Tibial nerve (tissue), 4 donors: ENCODE data around the gene AK4.

Experiments
- CTCF ChIP-seq, 5 experiments: fragments of 200-600 bp in 3 of 5; fragments of 450-650 bp in 2 of 5; sonication (generic) in 3 of 5; IDR thresholded peaks; one replicate each; pipeline ENCODE4 v1.5.1; 2016 to 2019; ENCODE audit warnings: antibody characterized with exemption in 5 of 5, mild to moderate bottlenecking in 3 of 5, moderate library complexity in 2 of 5
- EP300 ChIP-seq, 2 donors: sonication (generic); formaldehyde crosslinking; IDR thresholded peaks; one replicate each; pipeline ENCODE4 v1.6.1; 2017; ENCODE audit warnings: antibody characterized with exemption in 2 of 2, mild to moderate bottlenecking in 1 of 2
- POLR2A ChIP-seq, 2 donors: fragments of 450-650 bp; IDR thresholded peaks; one replicate each; pipeline ENCODE4 v1.6.1; 2017; ENCODE audit warnings: antibody characterized with exemption in 2 of 2, mild to moderate bottlenecking in 2 of 2, moderate library complexity in 2 of 2

GRCh38 chr1:65157546-65157941 is 9.5 kb downstream of the AK4 start:
- TF ChIP-seq CTCF (IDR thresholded peaks at IDR 0.05) (no peak), POLR2A (IDR thresholded peaks at IDR 0.05) (no peak), EP300 (IDR thresholded peaks at IDR 0.05) (no peak)
